Type B pancreatic cell (in vitro differentiated cells): ENCODE results near the gene IRF4. TPM values are rescaled to one million over a fixed set of nuclear protein-coding genes. Genes with fewer than 3 reads are reported as not detected.

Experiments used
- DNase-seq: peaks from one replicate; pipeline ENCODE4 v3.0.0; 2021; ENCODE audit warnings: mixed read lengths; ENCODE audit not compliant: unreplicated experiment; ENCODE audit errors: extremely low spot score
- H3K27ac Mint-ChIP-seq: 2 replicates; pipeline ENCODE4 v1.8.0; 2021; ENCODE audit warnings: mild to moderate bottlenecking, mixed read lengths
- H3K27me3 Mint-ChIP-seq: 2 replicates; pipeline ENCODE4 v1.8.0; 2021; ENCODE audit warnings: mixed read lengths
- H3K36me3 Mint-ChIP-seq: 2 replicates; pipeline ENCODE4 v1.8.0; 2021; ENCODE audit warnings: mixed read lengths
- H3K4me1 Mint-ChIP-seq: one replicate; pipeline ENCODE4 v1.8.0; 2021; ENCODE audit warnings: mixed read lengths; ENCODE audit not compliant: unreplicated experiment
- H3K4me3 Mint-ChIP-seq: 2 replicates; pipeline ENCODE4 v1.8.0; 2021; ENCODE audit warnings: mild to moderate bottlenecking, mixed read lengths
- H3K9me3 Mint-ChIP-seq: 2 replicates; pipeline ENCODE4 v1.8.0; 2021; ENCODE audit warnings: mixed read lengths
- CTCF ChIP-seq: fragments of 200-600 bp; sonication (generic); conservative IDR thresholded peaks from 2 replicates; pipeline ENCODE4 v1.5.0; 2021; ENCODE audit warnings: antibody characterized with exemption, mild to moderate bottlenecking
- total RNA-seq: library from RNA; stranded (reverse); gene quantifications from 2 replicates; pipeline ENCODE4 v1.2.1, GENCODE V29; 2021; ENCODE audit warnings: low replicate concordance

The IRF4 gene
- total RNA-seq, 1 donor from 2014 or later, result 1.7 TPM

- no peaks in the 10 kb centered on the region for H3K36me3 Mint-ChIP-seq
- H3K27ac Mint-ChIP-seq, result no peak overlapping the region
- no peaks in the 10 kb centered on the region for H3K9me3 Mint-ChIP-seq
- H3K27me3 Mint-ChIP-seq, result peaks cover 75% of the 10 kb centered on the region
- no peaks in the 10 kb centered on the region for H3K4me1 Mint-ChIP-seq
- H3K4me3 Mint-ChIP-seq, result no peak overlapping the region
- TF ChIP-seq CTCF, result no peak
- DNase-seq, result no peak
Observed at GRCh38 chr6:402901-403658, 11.5 kb downstream of the IRF4 start.

- Mint-ChIP-seq H3K4me3 (no peak overlapping the region), H3K27me3 (peaks cover 72% of the 10 kb centered on the region), H3K36me3 (no peaks in the 10 kb centered on the region), H3K4me1 (peaks cover 6% of the 10 kb centered on the region), H3K27ac (no peak overlapping the region), H3K9me3 (no peaks in the 10 kb centered on the region)
- TF ChIP-seq CTCF, result no peak
- DNase-seq, result no peak
Observed at GRCh38 chr6:403659-404655, 12.4 kb downstream of the IRF4 start.

- H3K27ac Mint-ChIP-seq, result no peak overlapping the region
- peaks cover 6% of the 10 kb centered on the region for H3K4me1 Mint-ChIP-seq
- H3K4me3 Mint-ChIP-seq, result no peak overlapping the region
- H3K27me3 Mint-ChIP-seq, result peaks cover 64% of the 10 kb centered on the region
- DNase-seq, result no peak
- H3K9me3 Mint-ChIP-seq, result no peaks in the 10 kb centered on the region
- TF ChIP-seq CTCF, result no peak
- no peaks in the 10 kb centered on the region for H3K36me3 Mint-ChIP-seq
Observed at GRCh38 chr6:404685-405423, 13.3 kb downstream of the IRF4 start.

GRCh38 chr6:408148-408547, 16.6 kb downstream of the IRF4 start:
- no peak overlapping the region for H3K4me3 Mint-ChIP-seq
- H3K4me1 Mint-ChIP-seq, result peaks cover 9% of the 10 kb centered on the region
- no peak for TF ChIP-seq CTCF
- no peak for DNase-seq
- H3K9me3 Mint-ChIP-seq, result no peaks in the 10 kb centered on the region
- H3K27me3 Mint-ChIP-seq, result peaks cover 72% of the 10 kb centered on the region
- H3K36me3 Mint-ChIP-seq, result no peaks in the 10 kb centered on the region
- H3K27ac Mint-ChIP-seq, result no peak overlapping the region

- no peak for DNase-seq
- Mint-ChIP-seq H3K4me3 (no peak overlapping the region), H3K9me3 (no peaks in the 10 kb centered on the region), H3K27me3 (peaks cover 68% of the 10 kb centered on the region), H3K36me3 (no peaks in the 10 kb centered on the region), H3K27ac (no peak overlapping the region), H3K4me1 (peaks cover 9% of the 10 kb centered on the region)
- peak; percentile 76 for TF ChIP-seq CTCF
Observed at GRCh38 chr6:408599-409102, 17.1 kb downstream of the IRF4 start.
